Neural cell (in vitro differentiated cells): ENCODE measurements around the gene FGD6. TPM values are rescaled to one million over a fixed set of nuclear protein-coding genes. Genes with fewer than 3 reads are reported as not detected.

Experiments
- H2AFZ ChIP-seq: fragments of 200-600, 300-800 bp; sonication (generic), shearing (Covaris generic); 2 replicates; pipeline ENCODE4 v1.6.0; 2014; ENCODE audit warnings: low read depth, mild to moderate bottlenecking, antibody characterized with exemption, low read length, moderate library complexity
- H3F3A ChIP-seq: fragments of 200-600 bp; shearing (Covaris generic); 2 replicates; pipeline ENCODE4 v1.6.1; 2016; ENCODE audit warnings: mild to moderate bottlenecking, moderate library complexity, mixed read lengths, antibody characterized with exemption, low read length; ENCODE audit not compliant: insufficient read depth, poor library complexity, severe bottlenecking
- H3K27ac ChIP-seq: fragments of 200-600, 300-800 bp; sonication (generic), shearing (Covaris generic); 2 replicates; pipeline ENCODE4 v1.5.1; 2014; ENCODE audit warnings: mild to moderate bottlenecking, low read length, moderate library complexity
- H3K27me3 ChIP-seq: fragments of 300-800, 200-600 bp; sonication (generic), shearing (Covaris generic); 2 replicates; pipeline ENCODE4 v1.6.0; 2014; ENCODE audit warnings: mild to moderate bottlenecking, low read depth, low read length, moderate library complexity; ENCODE audit not compliant: insufficient read depth
- H3K36me3 ChIP-seq: fragments of 300-800, 200-600 bp; sonication (generic), shearing (Covaris generic); 2 replicates; pipeline ENCODE4 v1.5.1; 2014; ENCODE audit warnings: mild to moderate bottlenecking, antibody characterized with exemption, low read length, moderate library complexity; ENCODE audit not compliant: insufficient read depth
- H3K4me2 ChIP-seq: fragments of 300-800, 200-600 bp; sonication (generic), shearing (Covaris generic); 2 replicates; pipeline ENCODE4 v1.6.0; 2014; ENCODE audit warnings: mild to moderate bottlenecking, low read length
- H3K4me3 ChIP-seq: fragments of 300-800, 200-600 bp; sonication (generic), shearing (Covaris generic); 2 replicates; pipeline ENCODE4 v1.5.1; 2014; ENCODE audit warnings: mild to moderate bottlenecking, low read length, moderate library complexity
- H3K79me2 ChIP-seq: fragments of 200-600 bp; shearing (Covaris generic); replicated peaks from 2 replicates; pipeline ENCODE4 v1.6.0; 2014; ENCODE audit warnings: mild to moderate bottlenecking, low read length, moderate library complexity; ENCODE audit not compliant: insufficient read depth
- H3K9ac ChIP-seq: fragments of 300-800, 200-600 bp; sonication (generic), shearing (Covaris generic); 2 replicates; pipeline ENCODE4 v1.6.1; 2016; ENCODE audit warnings: mild to moderate bottlenecking, low read length, mixed read lengths
- H3K9me2 ChIP-seq: fragments of 200-600 bp; shearing (Covaris generic); 2 replicates; pipeline ENCODE4 v1.6.1; 2016; ENCODE audit warnings: mild to moderate bottlenecking, low read length, mixed read lengths; ENCODE audit not compliant: insufficient read depth
- H3K9me3 ChIP-seq: fragments of 200-600, 300-800 bp; sonication (generic), shearing (Covaris generic); 2 replicates; pipeline ENCODE4 v1.6.1; 2016; ENCODE audit warnings: mild to moderate bottlenecking, mixed run types, low read length, moderate library complexity, mixed read lengths
- H4K20me1 ChIP-seq: fragments of 200-600 bp; shearing (Covaris generic); 2 replicates; pipeline ENCODE4 v1.6.1; 2016; ENCODE audit warnings: mild to moderate bottlenecking, mixed run types; ENCODE audit not compliant: insufficient read depth
- CTCF ChIP-seq: fragments of 450-650 bp; IDR thresholded peaks from 2 replicates; pipeline ENCODE4 v1.5.1; 2014; ENCODE audit warnings: antibody characterized with exemption, mild to moderate bottlenecking, moderate library complexity; ENCODE audit not compliant: poor library complexity, severe bottlenecking
- EP300 ChIP-seq: fragments of 450-650 bp; conservative IDR thresholded peaks from 2 replicates; pipeline ENCODE4 v1.6.1; 2014; ENCODE audit warnings: antibody characterized with exemption, mild to moderate bottlenecking, moderate library complexity; ENCODE audit not compliant: poor library complexity, severe bottlenecking
- EZH2 ChIP-seq: fragments of 200-600, 300-800 bp; shearing (Covaris generic), sonication (generic); IDR thresholded peaks from 2 replicates; pipeline ENCODE4 v1.6.1; 2014; ENCODE audit warnings: antibody characterized with exemption, low read length, borderline replicate concordance, mild to moderate bottlenecking; ENCODE audit not compliant: insufficient read depth, poor library complexity, severe bottlenecking
- MXI1 ChIP-seq: fragments of 450-650 bp; conservative IDR thresholded peaks from 2 replicates; pipeline ENCODE4 v1.6.1; 2014; ENCODE audit warnings: antibody characterized with exemption, mild to moderate bottlenecking; ENCODE audit not compliant: poor library complexity, severe bottlenecking
- POLR2AphosphoS5 ChIP-seq: IDR thresholded peaks from 2 replicates; pipeline ENCODE4 v1.6.1; 2012
- RAD21 ChIP-seq: fragments of 450-650 bp; conservative IDR thresholded peaks from 2 replicates; pipeline ENCODE4 v1.6.1; 2014; ENCODE audit warnings: antibody characterized with exemption, mild to moderate bottlenecking, moderate library complexity
- REST ChIP-seq: IDR thresholded peaks from 2 replicates; pipeline ENCODE4 v1.6.1; 2012; ENCODE audit warnings: borderline replicate concordance
- SMC3 ChIP-seq: fragments of 450-650 bp; conservative IDR thresholded peaks from 2 replicates; pipeline ENCODE4 v1.6.1; 2014; ENCODE audit warnings: antibody characterized with exemption, mild to moderate bottlenecking, moderate library complexity; ENCODE audit not compliant: poor library complexity
- TAF1 ChIP-seq: IDR thresholded peaks from 2 replicates; pipeline ENCODE4 v1.6.1; 2012; ENCODE audit warnings: low read depth
- polyA plus RNA-seq: library from polyadenylated mRNA; depleted of rRNA; stranded (reverse); fragments of >200 nt; gene quantifications from 2 replicates; pipeline ENCODE4 v1.2.3, GENCODE V29; 2014

Gene FGD6
- polyA plus RNA-seq, 1 donor from 2014 or later = 4.6 TPM

- H3K27me3 ChIP-seq = no peaks in the 10 kb centered on the region
- TF ChIP-seq RAD21 (no peak), SMC3 (no peak)
- no peaks in the 10 kb centered on the region for H3K36me3 ChIP-seq
- no peaks in the 10 kb centered on the region for H3K9me3 ChIP-seq
- H2AFZ ChIP-seq = no peak overlapping the region
- no peaks in the 10 kb centered on the region for H3K9me2 ChIP-seq
- peaks cover 4% of the 10 kb centered on the region for H3F3A ChIP-seq
- H4K20me1 ChIP-seq = no peaks in the 10 kb centered on the region
- H3K4me2 ChIP-seq = no peak overlapping the region
- no peak overlapping the region for H3K4me3 ChIP-seq
- H3K79me2 ChIP-seq = peaks cover 14% of the 10 kb centered on the region
- no peak overlapping the region for H3K27ac ChIP-seq
- no peak overlapping the region for H3K9ac ChIP-seq
These were observed 16.1 kb downstream of the FGD6 start for GRCh38 chr12:95201056-95201670.

- no peak overlapping the region for H3K4me2 ChIP-seq
- H2AFZ ChIP-seq = no peak overlapping the region
- no peaks in the 10 kb centered on the region for H3K9me3 ChIP-seq
- H3K27me3 ChIP-seq = no peaks in the 10 kb centered on the region
- H3K9ac ChIP-seq = no peak overlapping the region
- H3K27ac ChIP-seq = no peak overlapping the region
- TF ChIP-seq MXI1 (no peak), CTCF (no peak), TAF1 (no peak), RAD21 (no peak), POLR2AphosphoS5 (no peak), EP300 (no peak), EZH2 (no peak), REST (no peak), SMC3 (no peak)
- H3F3A ChIP-seq = peaks cover 4% of the 10 kb centered on the region
- no peaks in the 10 kb centered on the region for H3K36me3 ChIP-seq
- H3K9me2 ChIP-seq = no peaks in the 10 kb centered on the region
- no peak overlapping the region for H3K4me3 ChIP-seq
- peaks cover 10% of the 10 kb centered on the region for H3K79me2 ChIP-seq
- H4K20me1 ChIP-seq = no peaks in the 10 kb centered on the region
These were observed 17.0 kb downstream of the FGD6 start for GRCh38 chr12:95200128-95200894.
